ENCODE measurements around the gene IZUMO3. TPM values are rescaled to one million over a fixed set of nuclear protein-coding genes. Genes with fewer than 3 reads are reported as not detected.

The IZUMO3 gene
- total and polyA plus RNA-seq, 2 of the 8 experiments (the other 6 are each of a cell fraction or from before 2014, with no cell fraction given) = not detected

- H2BK5ac ChIP-seq (ENCODE audit: low read depth, low read length) = no peak overlapping the region
- H2BK12ac ChIP-seq (ENCODE audit: low read depth, low read length) = no peak overlapping the region
- H3K23ac ChIP-seq (ENCODE audit: insufficient read length) = no peak overlapping the region
- no peak overlapping the region for H4K5ac ChIP-seq (ENCODE audit: insufficient read length, low read depth, low read length)
- no peak overlapping the region for H2BK20ac ChIP-seq (ENCODE audit: low read length)
- H3K4me3 ChIP-seq (ENCODE audit: extremely low read depth in 1 of 4, insufficient read depth in 2 of 4, low read depth in 3 of 4, low read length in 4 of 4) = no peak overlapping the region
- H3K36me3 ChIP-seq (ENCODE audit: control insufficient read depth in 2 of 4, insufficient read depth in 4 of 4, low read length in 3 of 4) = no peaks in the 10 kb centered on the region
- H4K20me1 ChIP-seq (replicated peaks in 1 of 2; ENCODE audit: control insufficient read depth in 1 of 2, insufficient read depth in 2 of 2, low read length in 2 of 2) = no peaks in the 10 kb centered on the region
- TF ChIP-seq RAD21 (IDR thresholded peaks at IDR 0.05 in 1 of 2, conservative IDR thresholded peaks at IDR 0.05 in 1 of 2; ENCODE audit: low read depth in 2 of 2, low read length in 2 of 2) (no peak), EP300 (IDR thresholded peaks at IDR 0.05; ENCODE audit: borderline replicate concordance in 1 of 2, low read depth in 2 of 2, low read length in 2 of 2) (no peak), SAP30 (IDR thresholded peaks at IDR 0.05; ENCODE audit: insufficient read depth, insufficient replicate concordance, low read length) (no peak)
- no peak overlapping the region for H3K4ac ChIP-seq (replicated peaks; ENCODE audit: insufficient read length, low read depth, low read length)
- FAIRE-seq (no peak), DNase-seq (ENCODE audit: low read depth in 1 of 2, low spot score in 2 of 2) (no peak)
- no peak overlapping the region for H2AK5ac ChIP-seq (ENCODE audit: low read depth, low read length)
- WGBS, 2 experiments (ENCODE audit: extremely low coverage in 1 of 2, insufficient coverage in 1 of 2, insufficient read length in 1 of 2, insufficient replicate concordance in 2 of 2, low coverage in 1 of 2, low lambda C conversion rate in 2 of 2, missing lambda C conversion rate in 1 of 2) = 86% methylated on average over 9 of the region's 9 CpGs; no CpG with 5 or more reads in 1 of the 2 experiments
- no peaks in the 10 kb centered on the region for H3K79me2 ChIP-seq (ENCODE audit: control insufficient read depth in 1 of 2, insufficient read depth in 2 of 2, low read length in 2 of 2)
- POLR2A ChIA-PET (ENCODE audit: partially characterized antibody) = no interaction called here
- no peaks in the 10 kb centered on the region for H3K23me2 ChIP-seq (ENCODE audit: low read depth, low read length)
- no peak overlapping the region for H3K4me2 ChIP-seq (ENCODE audit: insufficient read depth in 1 of 2, low read depth in 2 of 2, low read length in 2 of 2)
- no peak overlapping the region for H3K18ac ChIP-seq (ENCODE audit: extremely low read depth, low read length)
- H2AFZ ChIP-seq (ENCODE audit: low read length) = no peak overlapping the region
- no peaks in the 10 kb centered on the region for H3K27me3 ChIP-seq (replicated peaks in 1 of 4; ENCODE audit: control insufficient read depth in 3 of 4, extremely low read depth in 1 of 4, insufficient read depth in 3 of 4, low read length in 3 of 4)
- no peak overlapping the region for H3K9ac ChIP-seq (replicated peaks in 1 of 4; ENCODE audit: extremely low read depth in 1 of 4, low read depth in 3 of 4, low read length in 3 of 4)
- H3K79me1 ChIP-seq (ENCODE audit: low read depth, low read length) = no peaks in the 10 kb centered on the region
- H3K56ac ChIP-seq (replicated peaks; ENCODE audit: insufficient read length, low read depth, low read length) = no peak overlapping the region
- H4K91ac ChIP-seq (replicated peaks; ENCODE audit: insufficient read length, low read length) = no peak overlapping the region
- H3K27ac ChIP-seq (ENCODE audit: low read depth, low read length) = no peak overlapping the region
- CTCF ChIA-PET (ENCODE audit: partially characterized antibody) = interaction anchor here (1.1 to 1.2 kb wide), 2 partner anchors 38 to 63 kb away, joined by 3 to 4 read pairs; no protein-coding TSS in a partner anchor
- no peaks in the 10 kb centered on the region for H3K9me3 ChIP-seq (ENCODE audit: insufficient read depth in 2 of 2, low read depth in 1 of 2, low read length in 1 of 2)
- H2BK15ac ChIP-seq (ENCODE audit: low read length) = no peak overlapping the region
- no peak overlapping the region for H2BK120ac ChIP-seq (replicated peaks; ENCODE audit: low read depth, low read length)
- H3K4me1 ChIP-seq (replicated peaks in 1 of 4; ENCODE audit: control insufficient read depth in 3 of 4, insufficient read depth in 4 of 4, low read length in 3 of 4) = no peaks in the 10 kb centered on the region
- H3K14ac ChIP-seq (ENCODE audit: insufficient read length) = no peak overlapping the region
- no peak overlapping the region for H4K8ac ChIP-seq (ENCODE audit: extremely low read depth, insufficient read depth, low read length)
Observed at GRCh38 chr9:24552526-24553182, 7.0 kb upstream of the IZUMO3 start.
